Ovary (tissue), 3 donors: ENCODE data around the gene S100A14.

ENCODE experiments used
- CTCF ChIP-seq, 3 donors: fragments of 450-650 bp in 2 of 3; fragments of 200-600 bp in 1 of 3; IDR thresholded peaks; one replicate each; pipeline versions ENCODE4 v1.5.1 to v1.8.0; 2016 to 2022; ENCODE audit warnings: antibody characterized with exemption in 3 of 3, mild to moderate bottlenecking in 1 of 3
- EP300 ChIP-seq: sonication (generic); formaldehyde crosslinking; IDR thresholded peaks from one replicate; pipeline ENCODE4 v1.6.1; 2017; ENCODE audit warnings: antibody characterized with exemption
- POLR2A ChIP-seq: fragments of 450-650 bp; IDR thresholded peaks from one replicate; pipeline ENCODE4 v1.6.1; 2017; ENCODE audit warnings: antibody characterized with exemption, mild to moderate bottlenecking, moderate library complexity
- donor health status: DM: no; HTN: no; CAD: no.

DNA sequence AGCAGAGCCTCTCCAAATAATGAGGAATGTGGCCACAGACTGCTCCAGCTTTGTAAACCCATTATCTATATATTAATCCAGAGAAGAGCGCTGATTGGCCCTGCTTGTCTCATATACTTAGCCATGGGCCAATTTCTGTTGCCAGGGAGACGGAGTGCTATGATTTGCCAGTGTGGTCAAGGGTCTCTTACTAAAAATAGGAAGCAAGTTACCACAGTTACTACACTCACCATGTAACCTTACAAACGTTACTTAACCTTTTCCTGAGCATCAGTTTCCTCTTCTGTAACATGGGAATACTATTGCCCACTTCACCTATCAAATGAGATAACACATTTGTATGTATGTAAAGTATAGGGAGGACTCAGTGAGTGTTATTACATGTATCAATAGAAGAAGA is 42.8 kb downstream of the S100A14 start:
- TF ChIP-seq CTCF (IDR thresholded peaks at IDR 0.05) (no peak), POLR2A (no peak), EP300 (no peak)
